Activated CD8-positive, alpha-beta memory T cell treated with anti-CD3 and anti-CD28 coated beads, Interleukin-2, amount 50 U/mL, for 48 hours (primary cell): ENCODE measurements around the gene XXYLT1.

Experiments
- DNase-seq: peaks from one replicate; pipeline ENCODE4 v3.0.0-alpha.2; 2020

The XXYLT1 gene

DNA sequence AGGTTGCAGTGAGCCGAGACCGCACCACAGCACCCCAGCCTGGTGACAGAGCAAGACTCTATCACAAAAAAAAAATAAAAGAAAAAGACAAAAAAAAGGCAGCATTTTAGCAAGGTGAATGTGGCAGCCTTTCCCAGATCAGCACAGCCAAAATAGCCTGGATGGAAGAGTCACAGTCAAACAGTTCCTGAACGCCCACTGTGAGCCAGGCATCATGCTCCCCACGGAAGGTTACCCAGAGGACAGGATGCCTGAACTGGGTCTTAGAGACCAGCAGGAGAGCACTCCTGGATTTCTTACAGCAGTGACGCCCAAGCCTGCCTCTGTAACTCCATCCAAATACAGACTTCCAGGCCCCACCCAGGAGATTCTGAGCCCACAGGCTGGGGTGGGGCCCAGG lies 4.5 kb downstream of the XXYLT1 start:
- DNase-seq, result no peak

DNA sequence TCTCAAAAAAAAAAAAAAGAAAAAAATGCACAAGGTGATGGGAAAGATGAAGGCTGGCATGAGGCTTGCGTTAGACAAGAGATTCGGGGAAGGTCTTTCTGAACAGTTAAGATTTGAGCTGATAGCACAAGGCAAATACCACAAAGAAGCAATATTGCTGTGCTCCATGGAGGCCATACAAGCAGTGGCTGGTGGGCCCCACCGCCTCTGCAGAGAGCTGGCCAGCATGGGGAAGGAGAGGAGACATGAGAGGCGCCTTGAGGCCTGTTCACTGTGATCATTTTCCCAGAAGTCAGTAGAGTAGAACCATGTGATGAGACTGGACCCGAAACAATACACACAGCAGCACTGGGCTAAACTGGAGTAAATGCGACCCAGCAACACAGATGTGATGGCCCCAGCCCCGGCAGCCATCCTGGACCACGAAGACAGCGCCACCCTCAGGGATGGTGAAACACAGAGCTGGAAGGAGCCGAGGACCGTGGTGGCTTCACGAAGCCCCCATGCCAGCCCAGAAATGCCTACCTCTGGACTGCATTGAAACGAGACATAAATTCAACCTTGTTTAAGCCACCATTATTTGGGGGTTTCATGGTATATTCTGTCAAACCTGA lies 5.5 kb downstream of the XXYLT1 start:
- no peak for DNase-seq

DNA sequence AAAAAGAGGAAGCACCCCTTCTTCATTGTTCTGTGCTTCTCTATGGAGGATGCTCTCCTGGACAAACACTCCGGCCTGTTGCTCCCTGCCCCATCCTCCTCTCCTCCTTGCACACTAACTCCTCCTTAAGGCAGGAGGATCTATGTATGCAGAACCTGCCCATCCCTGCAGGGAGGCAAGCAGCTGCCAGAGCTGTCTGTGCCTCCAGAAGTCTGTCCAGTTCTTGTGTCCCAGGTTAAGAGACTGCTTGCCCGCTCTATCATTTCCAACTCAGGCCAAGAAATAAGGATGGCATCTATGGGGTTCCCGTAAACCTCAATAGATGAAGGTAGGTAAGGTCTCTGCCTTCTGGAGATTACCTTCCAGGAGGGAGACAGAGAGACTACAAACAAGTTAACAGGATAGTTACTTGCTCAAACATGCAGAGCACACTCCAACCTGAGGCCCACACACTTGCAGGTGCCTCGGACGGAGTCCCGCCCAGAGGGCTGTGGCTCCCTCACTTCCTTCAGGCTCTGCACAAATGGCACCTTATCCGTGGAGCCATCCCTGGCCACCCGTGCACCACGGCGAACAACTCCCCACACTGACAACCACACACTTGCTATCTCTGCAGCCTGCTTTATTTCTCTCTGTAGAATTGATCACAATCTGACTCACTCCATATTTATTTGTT lies 6.9 kb downstream of the XXYLT1 start:
- no peak for DNase-seq

DNA sequence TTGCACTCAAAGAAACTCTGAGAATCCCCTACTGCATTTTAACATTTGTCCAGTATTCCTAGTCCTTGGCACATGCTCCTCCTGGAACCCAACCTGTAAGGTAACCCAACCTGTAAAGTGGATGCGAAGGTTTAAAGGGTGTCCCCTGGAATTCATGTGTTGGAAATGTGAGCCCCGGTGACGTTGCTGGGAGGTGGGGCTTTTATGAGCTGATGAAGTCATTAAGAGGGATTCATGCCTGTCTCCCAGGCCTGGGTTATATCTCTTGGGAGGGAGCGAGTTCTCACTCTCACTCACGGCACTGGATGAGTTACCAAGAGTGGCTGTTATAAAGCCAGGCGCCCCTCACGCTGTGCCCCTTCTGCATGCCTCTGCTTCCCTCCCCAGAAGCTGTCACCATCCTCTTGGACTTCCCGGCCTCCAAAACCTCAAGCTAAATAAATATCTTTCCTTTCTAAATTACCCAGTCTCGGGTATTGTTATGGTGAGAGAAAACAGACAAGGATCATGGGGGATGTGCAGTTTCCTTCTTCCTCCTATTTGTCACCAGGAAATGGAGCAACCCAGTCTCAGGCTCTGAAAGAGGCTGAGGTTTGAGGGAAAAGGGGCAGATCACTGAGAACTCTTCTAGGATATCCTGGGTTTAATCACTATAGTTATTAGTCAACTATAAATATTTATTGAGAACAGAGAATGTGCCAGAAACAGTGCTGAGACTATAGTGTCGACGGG lies 7.6 kb downstream of the XXYLT1 start:
- DNase-seq, result no peak

DNA sequence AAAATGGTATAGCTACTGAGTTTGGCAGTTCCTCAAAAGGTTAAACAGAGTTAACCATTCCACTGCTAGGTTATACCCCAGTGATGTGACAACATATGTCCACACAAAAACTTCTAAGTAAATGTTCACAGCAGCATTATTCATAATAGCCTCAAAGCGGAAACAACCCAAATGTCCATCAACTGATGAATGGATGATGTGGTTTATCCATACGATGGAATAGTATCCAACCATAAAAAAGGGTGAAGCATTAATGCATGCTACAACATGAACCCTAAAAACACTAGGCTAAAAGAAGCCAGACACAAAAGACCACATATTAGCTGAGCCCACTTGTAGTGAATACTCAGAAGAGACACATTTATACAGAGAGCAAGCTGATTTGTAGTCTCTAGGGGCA lies 9.0 kb downstream of the XXYLT1 start:
- no peak for DNase-seq

DNA sequence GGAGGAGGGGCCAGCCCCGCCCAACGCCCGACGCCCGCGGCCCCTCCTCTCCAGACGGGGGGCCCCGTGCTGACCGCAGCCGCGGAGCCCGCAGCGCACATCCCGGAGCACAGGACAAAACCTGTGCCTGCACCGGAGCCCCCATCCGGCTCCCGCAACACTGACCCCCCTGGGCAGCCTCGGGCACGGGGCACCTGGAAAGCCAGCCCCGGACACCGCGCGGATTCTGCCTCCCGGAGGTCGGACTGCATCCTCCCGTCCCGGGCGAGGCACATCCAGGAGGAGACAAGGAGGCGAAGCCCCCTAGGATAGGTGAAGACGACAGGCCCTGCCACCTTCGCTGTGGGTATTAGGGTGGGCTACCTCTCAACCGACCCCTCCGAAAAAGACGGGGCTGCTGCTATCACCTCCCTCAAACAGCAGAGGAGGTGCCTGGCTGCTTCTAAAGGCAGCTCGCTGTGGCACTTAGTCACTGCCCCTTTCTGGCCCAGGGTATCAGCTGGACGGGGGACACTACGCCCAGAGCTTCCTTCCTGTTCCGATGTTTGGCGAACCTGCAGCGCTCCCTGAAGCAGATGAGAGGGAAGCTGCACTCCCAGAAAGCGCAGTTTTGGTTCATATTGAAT lies 10.6 kb downstream of the XXYLT1 start:
- DNase-seq, result no peak

DNA sequence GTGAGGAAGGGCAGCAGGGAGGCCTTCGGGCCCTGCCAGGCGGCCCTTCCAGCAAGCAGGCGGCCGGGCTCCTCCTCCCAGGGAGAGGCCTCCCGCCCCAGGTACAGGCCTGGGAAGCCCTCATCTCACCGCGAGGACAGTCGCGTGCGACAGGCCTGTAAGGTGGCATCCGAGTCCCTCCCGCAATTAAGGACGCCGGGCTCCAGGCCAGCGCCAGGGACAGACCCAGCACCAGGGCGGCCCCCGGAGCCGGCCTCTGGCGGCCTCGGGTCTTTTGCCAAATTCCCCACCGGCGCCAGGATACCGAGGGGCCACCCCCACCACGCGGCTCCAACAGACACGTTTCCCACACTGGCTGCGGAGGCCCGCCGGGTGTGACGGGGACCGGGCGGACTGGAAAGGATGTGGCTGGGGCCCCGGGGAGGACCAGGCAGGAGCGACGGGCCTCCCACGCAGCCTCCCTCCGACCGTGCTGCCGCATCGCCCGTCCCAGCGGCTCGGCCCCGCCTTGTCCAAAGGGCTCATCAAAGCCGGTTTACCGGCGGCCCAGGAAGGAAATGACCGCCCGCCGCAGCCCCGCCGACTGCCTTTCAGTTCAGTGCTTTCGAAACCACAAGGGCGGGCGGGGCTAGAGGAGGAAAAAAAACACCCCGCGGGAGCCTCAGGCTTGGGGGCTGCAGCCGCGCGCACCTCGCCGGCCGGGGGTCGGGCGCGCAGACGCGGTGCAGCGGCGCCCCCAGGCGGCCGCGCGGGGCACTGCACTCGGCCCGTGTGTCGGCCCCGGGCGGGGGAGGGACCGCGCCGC lies 11.3 kb downstream of the XXYLT1 start:
- peak; percentile 96 for DNase-seq

DNA sequence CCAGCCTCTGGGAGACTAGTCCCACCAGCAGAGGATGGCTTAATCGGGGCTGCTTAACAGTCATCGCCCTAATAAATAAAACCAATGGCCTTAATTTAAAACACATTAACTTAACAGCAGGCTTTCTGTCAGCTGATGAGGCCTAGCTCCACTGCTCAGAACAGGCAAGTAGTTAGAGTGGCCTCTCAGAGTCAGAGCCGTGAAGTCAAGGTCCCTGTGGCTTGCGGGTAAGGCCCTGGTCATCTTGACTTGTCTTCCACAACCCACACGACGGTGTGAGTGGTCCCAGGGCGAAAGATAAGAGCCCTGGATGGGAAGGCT lies 11.8 kb downstream of the XXYLT1 start:
- no peak for DNase-seq

DNA sequence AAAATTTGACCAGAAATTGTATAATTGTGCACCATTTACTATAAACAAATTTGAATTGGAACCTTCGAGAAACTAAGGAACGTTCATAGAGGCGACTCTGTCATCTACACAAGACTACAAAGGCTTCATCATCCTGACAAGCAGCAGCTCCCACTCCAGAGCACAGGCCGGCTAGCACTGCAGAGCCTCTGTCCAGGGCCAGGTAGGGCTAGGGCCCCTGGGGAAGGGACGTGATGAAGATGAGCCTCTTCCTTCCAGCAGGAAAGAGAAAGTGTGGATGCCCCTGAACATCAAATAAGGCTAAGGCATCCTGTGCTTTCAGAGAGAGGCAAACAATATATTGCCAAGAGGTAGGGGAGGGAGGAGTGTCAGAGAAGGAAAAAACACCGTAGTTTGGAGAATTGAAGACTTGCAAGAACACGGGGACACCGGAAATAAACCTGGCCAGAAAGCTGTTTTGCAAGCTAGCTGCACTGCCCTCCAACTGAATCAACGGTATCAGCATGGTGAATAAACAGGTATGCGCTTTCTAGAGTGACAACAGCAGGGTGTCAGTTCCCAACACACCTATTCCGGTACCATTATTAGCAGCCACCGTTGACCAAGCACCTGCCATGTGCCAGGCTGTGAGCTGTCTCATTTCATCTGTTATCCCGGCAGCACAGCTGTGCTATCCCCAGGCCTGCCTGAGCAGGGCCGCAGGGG lies 12.4 kb downstream of the XXYLT1 start:
- peak; percentile 57 for DNase-seq

DNA sequence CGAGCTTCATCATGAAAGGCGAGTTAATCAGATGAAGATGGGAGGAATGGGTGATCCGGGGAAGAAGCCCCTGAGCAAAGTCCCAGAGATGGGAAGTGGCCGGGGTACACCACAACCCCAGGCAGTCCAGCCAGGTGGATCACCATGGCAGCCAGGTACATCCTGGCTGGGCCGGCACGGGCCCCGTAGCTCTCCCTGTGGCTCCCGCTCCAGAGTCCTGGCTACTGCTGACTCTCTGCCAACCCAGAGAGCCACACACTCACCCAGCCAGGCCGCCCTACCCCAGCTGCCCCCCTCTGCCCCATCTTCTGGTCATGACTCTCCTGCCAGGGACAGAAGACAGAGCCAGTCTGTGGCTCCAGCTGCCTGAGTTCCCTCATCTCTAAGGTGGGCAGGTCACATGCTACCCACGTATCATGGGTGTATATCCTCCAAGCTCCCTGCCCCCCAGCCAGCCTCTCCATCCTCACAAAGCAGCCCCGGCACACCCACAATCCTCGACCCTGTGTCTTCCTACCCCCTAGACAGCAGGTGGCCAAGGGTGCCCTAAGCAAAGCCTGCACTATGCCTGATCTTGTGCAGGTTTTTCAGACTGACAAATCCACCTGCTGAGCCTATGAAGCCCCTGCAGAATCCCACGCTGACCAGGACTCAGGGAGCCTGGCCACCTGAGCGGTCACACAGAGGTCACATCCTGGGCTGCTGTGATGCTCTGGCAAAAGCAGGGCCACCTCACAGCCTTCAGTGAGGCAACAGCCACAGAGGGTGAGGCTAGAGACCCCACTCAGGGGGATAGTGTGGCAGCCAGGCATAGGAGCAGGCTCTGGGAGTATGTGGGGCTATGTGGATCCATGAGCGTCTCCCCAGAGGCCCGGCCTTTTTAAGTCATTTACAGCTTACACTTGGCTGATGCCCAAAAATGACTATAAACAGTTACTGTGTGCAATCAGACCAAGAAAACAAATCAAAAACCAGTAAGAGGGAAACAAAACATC lies 13.2 kb downstream of the XXYLT1 start:
- DNase-seq, result peak; percentile 45

DNA sequence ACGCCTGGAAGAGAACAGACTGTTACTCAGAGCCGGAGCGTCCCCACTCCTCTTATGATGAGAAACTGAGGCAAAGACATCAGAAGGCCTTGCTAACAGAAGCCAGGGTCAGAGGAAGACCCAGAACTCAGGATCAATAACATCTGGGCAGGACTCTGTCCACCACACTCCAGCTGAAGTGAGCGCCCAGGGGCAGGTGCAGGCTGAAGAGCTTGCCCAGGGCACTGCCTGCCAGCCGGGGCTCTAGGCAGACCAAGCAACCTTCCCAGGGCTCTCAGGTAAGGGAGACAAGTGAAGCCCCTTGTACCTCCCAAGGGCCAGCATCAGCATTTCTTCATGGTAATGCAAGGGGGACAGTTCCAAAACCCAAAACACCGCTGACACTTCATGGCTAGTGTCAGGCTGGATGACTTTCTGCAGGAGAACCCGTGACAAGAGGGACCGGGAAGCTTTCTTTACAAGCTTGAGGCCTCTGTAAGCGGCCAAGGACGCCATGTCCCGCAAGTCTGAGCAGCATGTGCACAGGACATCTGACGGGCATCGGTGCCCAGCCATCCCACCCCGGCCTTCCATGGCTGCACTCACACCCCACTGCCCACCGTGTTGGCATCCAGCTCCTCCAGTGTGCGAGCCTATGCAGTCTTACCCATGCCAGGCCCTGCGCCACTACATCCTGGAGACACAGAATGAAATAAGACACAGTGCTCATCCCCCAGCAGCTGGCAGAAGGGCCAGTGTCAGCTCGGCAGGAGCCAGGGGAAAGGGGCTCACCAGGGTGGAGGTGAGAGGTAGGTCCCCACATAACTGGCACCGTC lies 14.1 kb downstream of the XXYLT1 start:
- peak; percentile 51 for DNase-seq

DNA sequence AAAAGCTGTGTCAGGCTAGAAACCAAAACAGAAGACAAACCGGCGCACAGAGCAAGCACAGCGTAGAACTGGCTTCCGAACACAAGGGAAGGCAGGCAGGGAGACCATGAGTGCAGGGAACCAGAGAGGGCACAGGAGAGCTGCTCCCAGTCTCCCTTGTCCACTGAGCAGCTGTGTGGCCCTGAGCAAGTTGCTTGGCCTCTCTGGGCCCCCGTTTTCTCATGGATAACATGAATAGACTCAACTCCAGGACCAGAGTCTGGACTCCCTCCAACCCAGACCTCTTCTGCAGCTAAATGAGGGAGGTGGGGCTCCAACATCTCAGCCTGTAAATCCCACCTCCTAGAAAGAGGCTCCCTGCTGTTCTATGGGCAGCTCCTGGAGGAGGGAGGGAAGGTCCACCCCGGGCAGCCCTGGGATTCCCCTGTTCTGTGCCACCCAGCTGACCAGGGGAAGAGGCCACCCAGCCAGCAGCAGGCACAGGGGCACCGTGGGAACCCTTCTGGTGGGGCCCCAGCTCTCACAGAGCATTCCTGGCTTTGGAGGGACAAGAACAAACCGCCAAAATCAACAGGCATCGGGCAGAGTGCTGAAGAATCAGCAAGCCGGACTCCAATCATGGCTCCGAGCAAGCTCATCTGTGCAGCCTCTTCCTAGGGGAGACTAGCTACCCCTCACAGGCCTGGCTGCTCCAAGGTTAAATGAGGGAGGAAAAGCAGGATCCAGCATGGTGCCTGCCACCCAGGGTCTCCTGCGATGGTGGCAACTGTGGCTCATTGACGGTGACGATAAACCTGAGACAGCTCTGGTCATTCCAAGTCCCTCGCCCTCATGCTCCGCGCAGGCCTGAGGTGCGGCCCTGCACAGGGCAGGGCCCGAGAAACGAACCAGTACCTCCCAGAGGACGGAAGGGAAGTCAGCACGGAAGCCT lies 15.1 kb downstream of the XXYLT1 start:
- peak; percentile 36 for DNase-seq

DNA sequence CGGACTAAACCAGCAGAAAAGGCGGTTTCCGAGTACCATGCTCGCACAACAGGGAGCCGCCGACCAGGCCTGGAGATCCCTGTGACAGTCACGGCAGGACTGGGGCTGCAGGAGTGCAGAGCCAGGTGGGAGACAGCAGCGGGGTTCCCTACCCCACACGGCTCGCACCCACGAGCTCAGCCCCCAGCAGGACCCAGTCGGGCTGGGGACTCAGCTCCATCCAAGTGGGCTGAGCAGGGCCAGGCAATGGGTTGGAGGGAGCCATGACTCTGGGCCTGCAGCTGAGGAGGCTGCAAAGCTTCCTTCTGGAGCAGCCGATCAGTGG lies 15.8 kb downstream of the XXYLT1 start:
- no peak for DNase-seq

DNA sequence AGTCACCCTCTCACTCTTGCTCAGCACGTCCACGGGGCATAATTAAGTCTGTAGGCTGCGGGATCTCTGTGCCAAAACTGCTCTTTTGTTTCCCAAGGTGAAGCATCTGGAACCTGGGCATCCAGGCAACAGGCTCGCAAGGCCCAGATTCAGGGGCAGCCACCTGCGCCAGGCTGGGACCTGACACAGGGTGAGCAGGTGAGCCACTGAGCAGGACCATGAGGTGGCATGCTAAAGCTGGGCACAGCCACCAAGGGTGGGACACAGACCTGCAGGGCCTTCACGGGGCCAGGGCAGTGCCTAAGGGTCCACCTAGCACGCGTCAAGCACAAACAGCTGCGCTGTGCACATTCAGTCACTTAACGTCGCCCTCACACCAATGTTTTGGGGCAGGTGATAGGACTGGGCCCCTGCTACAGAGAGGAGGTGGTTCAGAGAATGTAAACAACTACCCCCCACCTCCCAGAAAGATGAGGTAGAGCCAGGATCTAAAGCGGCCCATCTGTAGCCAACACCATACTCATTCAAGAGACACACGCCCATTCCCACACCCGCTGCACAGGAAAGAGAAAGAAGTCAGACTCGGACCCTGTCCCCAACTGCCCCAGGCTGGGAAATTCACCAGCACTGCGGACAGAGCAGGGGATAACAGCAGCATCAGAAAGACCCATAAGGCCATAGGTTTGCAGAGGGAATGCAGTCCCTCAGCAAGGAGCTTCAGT lies 16.3 kb downstream of the XXYLT1 start:
- DNase-seq, result no peak

DNA sequence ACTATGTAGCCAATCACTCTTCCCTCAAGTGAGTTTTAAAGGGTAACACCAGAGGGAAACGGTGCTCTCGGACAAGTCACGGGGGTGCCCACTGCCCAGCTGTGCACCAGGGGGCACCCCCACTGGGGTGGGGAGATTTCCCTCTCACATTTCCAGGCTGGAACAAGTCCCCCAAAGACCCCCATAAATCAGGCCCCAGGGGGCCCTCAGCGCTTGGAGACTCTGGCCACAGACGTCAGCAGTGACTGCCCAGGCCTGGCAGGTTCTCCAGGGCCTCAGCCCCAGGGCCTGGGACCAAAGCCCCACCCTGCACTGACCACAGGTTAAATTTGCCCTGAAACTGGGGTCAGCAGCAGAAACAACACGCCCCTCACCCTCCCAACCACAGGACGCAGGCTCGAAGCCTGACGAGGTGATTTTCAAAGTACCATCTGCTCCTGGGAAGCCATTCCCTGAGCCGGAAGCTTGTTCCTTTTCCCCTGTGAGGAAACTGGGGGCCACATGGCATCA lies 17.0 kb downstream of the XXYLT1 start:
- no peak for DNase-seq

DNA sequence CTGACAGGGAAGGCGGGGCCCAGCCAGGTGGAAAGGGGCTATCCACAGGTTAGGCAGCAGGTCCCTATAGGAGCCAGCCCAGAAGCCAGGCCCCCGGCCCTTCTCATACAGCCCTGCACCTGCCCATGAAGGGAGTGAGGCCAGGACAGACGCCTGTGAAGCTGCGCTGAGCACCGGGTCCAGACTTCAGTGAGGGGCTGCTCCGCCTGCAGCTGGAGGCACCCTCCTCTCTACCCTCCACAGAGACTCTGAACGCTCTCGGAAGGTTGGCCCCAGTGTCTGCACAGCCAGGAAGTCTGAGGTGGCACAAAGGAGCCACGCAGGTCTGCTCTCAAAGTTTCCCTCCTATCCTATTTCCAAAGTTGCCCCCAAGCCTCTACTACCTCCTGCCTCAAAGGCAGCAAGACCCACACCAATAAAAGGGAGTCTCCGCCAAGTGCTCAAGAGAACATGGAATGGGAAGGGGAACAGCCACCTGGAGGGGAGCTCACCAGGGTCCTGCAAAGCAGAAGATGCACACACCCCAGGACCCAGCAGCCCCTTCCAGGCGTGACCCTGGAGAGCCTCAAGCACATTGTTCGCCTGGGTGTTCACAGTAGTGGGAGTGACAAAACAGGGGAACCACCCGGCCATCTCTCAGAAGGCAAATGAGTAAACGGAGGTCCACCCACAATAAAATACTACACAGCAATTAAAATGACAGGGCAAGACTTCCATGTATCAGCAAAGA lies 19.5 kb downstream of the XXYLT1 start:
- no peak for DNase-seq

DNA sequence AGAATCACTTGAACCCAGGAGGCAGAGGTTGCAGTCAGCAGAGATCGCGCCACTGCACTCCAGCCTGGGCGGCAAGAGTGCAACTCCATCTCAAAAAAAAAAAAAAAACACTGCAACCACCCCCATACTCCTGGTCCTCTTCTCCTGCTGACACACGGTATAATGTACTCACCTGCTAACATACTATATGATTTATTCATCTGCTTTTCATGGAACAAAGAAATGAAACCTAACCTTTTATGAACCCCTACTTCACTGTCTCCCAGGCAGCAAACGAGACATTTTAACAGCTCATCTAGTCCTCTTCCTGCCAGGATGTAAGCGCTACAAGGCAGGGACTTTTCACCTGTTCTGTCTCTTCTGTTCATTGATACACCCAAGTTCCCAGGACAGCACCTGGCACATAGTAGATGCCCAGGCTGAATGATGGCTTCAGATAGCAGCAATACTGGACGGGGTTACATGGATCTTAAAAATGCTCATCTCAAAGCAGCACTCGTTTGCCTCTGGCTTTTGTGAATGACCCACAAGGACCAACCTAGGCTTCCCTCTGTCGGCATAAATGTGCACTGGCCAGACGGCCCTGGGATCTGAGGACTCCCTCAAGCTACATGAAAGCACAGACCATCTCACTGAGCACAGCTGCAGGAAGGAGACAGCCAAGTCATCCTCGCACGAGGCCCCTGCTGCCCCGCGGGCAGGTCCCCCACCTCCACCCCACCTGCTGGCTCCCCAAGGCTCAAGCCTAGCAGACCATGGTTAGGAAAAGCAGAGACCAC lies 20.3 kb downstream of the XXYLT1 start:
- no peak for DNase-seq
